Loucy (cell line): Measurements from ENCODE around the gene ZNF148.

Experiments used
- H2AFZ ChIP-seq: fragments of 200-600 bp; sonication (generic); 2 replicates; pipeline ENCODE4 v1.6.0; 2016; ENCODE audit warnings: antibody characterized with exemption, mild to moderate bottlenecking, low read length, moderate library complexity
- H3F3A ChIP-seq: fragments of 200-600 bp; 2 replicates; pipeline ENCODE4 v1.6.0; 2016; ENCODE audit warnings: antibody characterized with exemption, low read depth, mild to moderate bottlenecking
- H3K27me3 ChIP-seq: fragments of 200-600 bp; sonication (generic); 2 replicates; pipeline ENCODE4 v1.6.1; 2014; ENCODE audit warnings: low read length, mild to moderate bottlenecking; ENCODE audit not compliant: insufficient read depth, poor library complexity, severe bottlenecking
- H3K36me3 ChIP-seq: fragments of 200-600 bp; sonication (generic); 2 replicates; pipeline ENCODE4 v1.6.1; 2016; ENCODE audit warnings: low read length; ENCODE audit not compliant: insufficient read depth
- H3K4me1 ChIP-seq: fragments of 200-600 bp; sonication (generic); 2 replicates; pipeline ENCODE4 v1.5.1; 2014; ENCODE audit warnings: low read length, mild to moderate bottlenecking; ENCODE audit not compliant: insufficient read depth, poor library complexity, severe bottlenecking
- H3K4me2 ChIP-seq: fragments of 200-600 bp; sonication (generic); 2 replicates; pipeline ENCODE4 v1.6.0; 2014; ENCODE audit warnings: antibody characterized with exemption, low read length, low read depth, mild to moderate bottlenecking; ENCODE audit not compliant: poor library complexity, severe bottlenecking
- H3K4me3 ChIP-seq: fragments of 200-600 bp; sonication (generic); 2 replicates; pipeline ENCODE4 v1.5.1; 2014; ENCODE audit warnings: low read length, mild to moderate bottlenecking, mixed read lengths; ENCODE audit not compliant: poor library complexity, severe bottlenecking
- H3K79me2 ChIP-seq: fragments of 200-600 bp; sonication (generic); 2 replicates; pipeline ENCODE4 v1.6.1; 2014; ENCODE audit warnings: low read length; ENCODE audit not compliant: insufficient read depth
- H3K9ac ChIP-seq: fragments of 200-600 bp; sonication (generic); 2 replicates; pipeline ENCODE4 v1.6.0; 2014; ENCODE audit warnings: mild to moderate bottlenecking, low read depth, low read length, moderate library complexity; ENCODE audit not compliant: poor library complexity, severe bottlenecking
- H3K9me2 ChIP-seq: fragments of 200-600 bp; sonication (generic); replicated peaks from 2 replicates; pipeline ENCODE4 v1.6.1; 2016; ENCODE audit warnings: low read depth, low read length, mixed read lengths
- H3K9me3 ChIP-seq: fragments of 200-600 bp; sonication (generic); 2 replicates; pipeline ENCODE4 v1.6.1; 2014; ENCODE audit warnings: mild to moderate bottlenecking, antibody characterized with exemption, low read length, low read depth; ENCODE audit not compliant: insufficient read depth
- H4K20me1 ChIP-seq: fragments of 200-600 bp; sonication (generic); 2 replicates; pipeline ENCODE4 v1.6.0; 2014; ENCODE audit warnings: antibody characterized with exemption, low read length, mild to moderate bottlenecking; ENCODE audit not compliant: insufficient read depth, poor library complexity, severe bottlenecking
- CTCF ChIP-seq: fragments of 200-600 bp; sonication (generic); conservative IDR thresholded peaks from 2 replicates; pipeline ENCODE4 v1.5.1; 2014; ENCODE audit warnings: mild to moderate bottlenecking, antibody characterized with exemption, low read length
- EZH2phosphoT487 ChIP-seq: fragments of 200-600 bp; IDR thresholded peaks from 2 replicates; pipeline ENCODE4 v1.6.1; 2018; ENCODE audit warnings: antibody characterized with exemption, mild to moderate bottlenecking, moderate library complexity, borderline replicate concordance

Gene ZNF148

GRCh38 chr3:125257536-125257935, 117.6 kb downstream of the ZNF148 start:
- Histone ChIP-seq H3K79me2 (no peaks in the 10 kb centered on the region), H3K27me3 (no peaks in the 10 kb centered on the region), H3K9me2 (no peaks in the 10 kb centered on the region), H3K36me3 (peaks cover 7% of the 10 kb centered on the region; the same call in 1 of the 2 replicates), H3K9ac (no peak overlapping the region), H4K20me1 (no peaks in the 10 kb centered on the region), H3K4me3 (no peak overlapping the region), H3K4me2 (no peak overlapping the region), H3K4me1 (no peaks in the 10 kb centered on the region), H3K9me3 (peaks cover 8% of the 10 kb centered on the region), H2AFZ (no peak overlapping the region), H3F3A (no peaks in the 10 kb centered on the region)
- no peak for TF ChIP-seq CTCF
- TF ChIP-seq EZH2phosphoT487, result no peak

- Histone ChIP-seq H3K9me2 (no peaks in the 10 kb centered on the region), H3K9ac (no peak overlapping the region), H3K27me3 (no peaks in the 10 kb centered on the region), H3K4me1 (no peaks in the 10 kb centered on the region), H3K9me3 (peaks cover 8% of the 10 kb centered on the region), H4K20me1 (no peaks in the 10 kb centered on the region), H3K4me2 (no peak overlapping the region), H3K4me3 (no peak overlapping the region), H3K79me2 (no peaks in the 10 kb centered on the region), H3K36me3 (peaks cover 7% of the 10 kb centered on the region; the same call in 1 of the 2 replicates), H3F3A (no peaks in the 10 kb centered on the region), H2AFZ (no peak overlapping the region)
- no peak for TF ChIP-seq EZH2phosphoT487
- no peak for TF ChIP-seq CTCF
These were observed 118.5 kb downstream of the ZNF148 start for GRCh38 chr3:125256675-125257074.

DNA sequence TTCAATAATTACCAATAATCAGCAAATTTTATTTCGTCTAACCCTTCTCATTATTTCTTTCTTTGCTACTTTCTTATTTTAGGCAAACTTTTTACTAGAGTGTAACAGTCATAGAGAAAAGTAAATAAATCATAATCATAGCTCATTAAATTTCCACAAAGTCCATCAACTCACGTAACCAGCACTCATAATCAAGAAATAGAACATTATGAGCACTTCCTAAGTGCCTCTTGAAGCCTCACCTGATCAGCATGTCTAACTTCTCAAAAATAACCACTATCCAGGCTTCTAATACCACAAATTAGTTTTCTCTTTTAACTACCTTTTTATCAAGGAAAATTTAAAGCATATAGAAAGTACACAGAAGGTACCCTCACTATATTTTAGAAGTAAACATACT, 124.2 kb downstream of the ZNF148 start:
- Histone ChIP-seq H4K20me1 (no peaks in the 10 kb centered on the region), H3F3A (no peaks in the 10 kb centered on the region), H3K4me2 (no peak overlapping the region), H3K4me1 (no peaks in the 10 kb centered on the region), H3K9me2 (no peaks in the 10 kb centered on the region), H3K4me3 (no peak overlapping the region), H3K27me3 (no peaks in the 10 kb centered on the region), H2AFZ (no peak overlapping the region), H3K79me2 (no peaks in the 10 kb centered on the region), H3K9me3 (no peaks in the 10 kb centered on the region), H3K36me3 (no peaks in the 10 kb centered on the region; the same call in 1 of the 2 replicates), H3K9ac (no peak overlapping the region)
- no peak for TF ChIP-seq CTCF
- TF ChIP-seq EZH2phosphoT487, result no peak
